ENCODE measurements around the gene AHCYL1.

Gene AHCYL1

DNA sequence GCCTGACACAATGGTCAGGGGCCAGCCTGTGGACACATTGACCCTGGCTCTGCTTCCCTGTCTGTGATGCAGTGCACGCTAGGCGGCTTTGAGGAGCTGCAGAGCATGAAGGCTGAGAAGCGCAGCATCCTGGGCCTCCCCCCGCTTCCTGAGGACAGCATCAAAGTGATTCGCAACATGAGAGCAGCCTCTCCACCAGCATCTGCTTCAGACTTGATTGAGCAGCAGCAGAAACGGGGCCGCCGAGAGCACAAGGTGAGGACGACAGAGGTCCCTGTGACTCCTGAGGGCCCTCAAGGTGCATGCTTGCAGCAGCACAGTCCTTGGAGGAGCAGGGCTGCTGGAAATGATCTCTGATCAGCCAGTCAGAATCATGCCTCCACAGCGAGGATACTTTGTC lies 58.5 kb downstream of the AHCYL1 start:
- DNase-seq, result no peak

GRCh38 chr1:110047463-110047862 lies 62.9 kb downstream of the AHCYL1 start:
- DNase-seq, result no peak

GRCh38 chr1:110048240-110048639 lies 63.7 kb downstream of the AHCYL1 start:
- no peak for DNase-seq

- DNase-seq, result no peak
Measured at GRCh38 chr1:110048923-110049601, 64.5 kb downstream of the AHCYL1 start.

GRCh38 chr1:110049801-110050601 lies 65.4 kb downstream of the AHCYL1 start:
- DNase-seq, result no peak

- no peak for DNase-seq
Measured at GRCh38 chr1:110050602-110051261, 66.2 kb downstream of the AHCYL1 start.

GRCh38 chr1:110051262-110051648 lies 66.7 kb downstream of the AHCYL1 start:
- DNase-seq, result no peak

GRCh38 chr1:110053552-110054428 lies 69.2 kb downstream of the AHCYL1 start:
- DNase-seq, result peak; percentile 36

DNA sequence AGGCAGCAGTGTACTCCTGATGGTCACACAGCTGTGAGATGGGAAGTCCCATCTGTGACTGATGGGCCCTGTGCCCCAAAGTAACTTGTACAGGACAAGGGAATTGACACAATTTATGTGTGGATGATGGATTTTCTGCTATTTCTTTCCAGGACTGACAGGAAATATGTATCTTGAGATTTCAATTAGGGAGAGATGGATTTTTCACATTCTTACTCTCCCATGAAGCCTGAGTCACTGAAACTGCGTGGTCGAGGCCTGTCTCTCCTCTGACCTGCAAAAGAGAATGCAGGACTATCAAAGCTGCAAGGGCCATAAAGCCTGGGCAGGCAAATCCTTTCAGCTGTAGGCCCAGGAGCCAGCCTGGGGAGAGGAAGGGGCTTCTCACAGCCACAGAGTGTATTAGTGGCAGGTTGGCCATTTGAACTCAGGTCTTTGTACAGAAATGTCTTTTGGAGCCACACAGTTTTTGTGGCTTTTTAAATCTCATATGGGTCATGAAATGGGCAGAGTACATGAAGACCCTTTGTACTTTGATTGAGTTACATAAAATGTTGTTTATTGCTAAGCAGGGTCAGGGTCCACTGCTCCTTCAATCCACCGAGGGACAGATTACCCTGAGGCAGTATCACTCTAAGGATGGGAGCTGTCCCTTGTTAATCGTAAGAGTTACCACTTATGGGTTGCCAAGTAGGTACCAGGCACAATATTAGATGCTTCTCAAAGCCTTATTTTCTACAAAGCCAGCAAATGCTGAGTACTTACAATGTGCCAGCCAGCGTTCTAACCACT lies 71.1 kb downstream of the AHCYL1 start:
- no peak for DNase-seq

DNA sequence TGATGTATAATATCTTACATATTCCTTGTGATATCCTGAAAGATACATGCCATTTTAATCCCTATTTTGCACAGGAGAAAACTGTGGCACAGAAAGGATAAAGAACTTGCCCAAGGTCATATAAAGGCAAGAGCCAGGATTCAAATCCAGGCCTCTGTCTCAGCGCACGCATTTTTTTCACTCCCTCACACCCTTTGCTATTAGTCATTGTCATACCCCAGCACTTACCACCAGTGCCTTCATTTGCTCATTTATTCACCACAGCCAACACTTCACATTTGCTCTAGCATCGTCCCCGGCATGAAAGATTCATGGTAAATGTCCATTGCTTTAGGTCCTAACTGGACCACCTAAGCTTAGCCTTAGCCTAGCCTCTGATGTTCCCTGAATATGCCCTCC lies 71.7 kb downstream of the AHCYL1 start:
- no peak for DNase-seq

- DNase-seq, result no peak
Measured at GRCh38 chr1:110056776-110057175, 72.2 kb downstream of the AHCYL1 start.

DNA sequence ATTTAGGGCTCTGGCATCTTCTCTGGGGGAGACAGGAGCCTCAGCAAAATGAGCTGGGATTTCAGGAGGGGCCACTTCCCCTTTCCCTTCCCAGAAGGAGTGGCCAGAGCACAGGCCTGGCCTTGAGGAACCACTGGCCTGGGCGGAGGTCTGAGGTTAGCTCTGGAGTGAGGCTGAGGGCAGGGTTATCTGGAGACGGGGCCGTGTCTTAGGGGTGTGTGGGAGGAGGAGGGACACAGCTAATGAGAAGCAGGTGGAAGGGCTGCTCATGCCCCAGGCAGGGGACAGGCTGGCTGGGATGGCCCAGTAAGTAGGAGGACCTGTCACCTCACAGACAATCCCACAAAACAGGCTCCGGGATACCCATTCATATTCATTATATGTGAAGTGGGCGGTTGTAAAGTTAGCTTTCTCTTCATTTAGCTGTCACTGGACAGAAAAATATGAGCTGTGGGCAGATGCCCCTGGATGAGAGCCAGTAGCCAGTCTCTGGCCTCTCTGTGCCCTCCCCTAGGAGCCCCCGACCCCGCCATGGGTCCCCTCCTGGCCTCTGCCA lies 73.5 kb downstream of the AHCYL1 start:
- DNase-seq, result no peak

- no peak for DNase-seq
Measured at GRCh38 chr1:110058591-110058990, 74.0 kb downstream of the AHCYL1 start.

DNA sequence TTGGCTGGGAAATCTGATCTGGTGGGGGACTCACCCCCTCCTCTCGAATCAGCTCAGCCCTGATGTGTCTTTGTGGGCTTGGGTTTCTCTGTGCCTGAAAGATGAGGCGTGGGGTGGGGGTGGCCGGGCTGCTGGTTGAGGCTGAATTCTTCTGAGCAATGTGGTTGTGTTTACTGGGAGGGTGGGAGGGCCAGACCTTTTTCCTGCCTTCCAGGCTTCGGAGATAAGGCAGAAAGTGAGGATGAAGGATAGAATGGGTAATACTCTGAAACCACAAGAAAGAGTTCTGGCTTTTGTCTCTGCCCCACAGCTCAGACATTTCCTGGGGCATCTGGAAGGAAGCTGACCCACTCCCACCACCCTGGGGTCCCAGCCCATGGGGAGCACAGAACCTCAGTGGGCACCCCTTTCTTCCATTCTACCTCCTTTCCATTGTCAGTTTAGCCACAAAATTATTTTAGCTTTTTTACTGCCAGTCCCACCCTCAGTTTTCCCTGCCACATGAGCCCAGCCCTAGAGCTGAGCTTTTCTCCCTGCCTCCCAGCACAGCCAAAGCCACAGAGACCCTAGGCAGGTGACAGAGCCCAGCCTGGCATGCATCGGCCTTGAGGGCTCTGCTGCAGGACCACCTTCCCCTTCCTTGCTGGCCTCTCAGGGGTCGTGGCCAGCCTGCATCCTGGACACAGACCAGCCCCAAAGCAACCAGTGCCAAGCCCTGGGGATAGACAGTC lies 74.7 kb downstream of the AHCYL1 start:
- no peak for DNase-seq

- DNase-seq, result peak; percentile 41
Measured at GRCh38 chr1:110060034-110060661, 75.6 kb downstream of the AHCYL1 start.

DNA sequence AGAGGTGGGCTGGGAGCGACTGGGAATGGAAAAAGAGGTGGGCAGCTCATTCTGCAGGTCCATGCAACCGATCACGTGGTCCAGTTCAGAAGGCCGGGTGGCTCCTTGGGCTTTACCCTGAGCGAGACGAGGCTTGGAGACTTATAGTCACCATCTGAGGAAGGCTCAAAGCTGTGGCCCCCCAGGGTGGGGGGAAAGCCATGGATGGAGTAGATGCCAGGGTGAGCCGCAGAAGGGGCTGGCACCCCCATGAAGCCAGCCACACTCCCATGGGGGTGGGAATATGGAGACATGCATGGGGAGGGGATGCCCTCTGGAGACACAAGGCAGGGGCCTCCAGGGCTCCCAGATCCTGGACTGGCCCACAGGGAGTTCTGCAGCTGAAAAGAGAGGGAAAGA lies 76.1 kb downstream of the AHCYL1 start:
- DNase-seq, result no peak

DNA sequence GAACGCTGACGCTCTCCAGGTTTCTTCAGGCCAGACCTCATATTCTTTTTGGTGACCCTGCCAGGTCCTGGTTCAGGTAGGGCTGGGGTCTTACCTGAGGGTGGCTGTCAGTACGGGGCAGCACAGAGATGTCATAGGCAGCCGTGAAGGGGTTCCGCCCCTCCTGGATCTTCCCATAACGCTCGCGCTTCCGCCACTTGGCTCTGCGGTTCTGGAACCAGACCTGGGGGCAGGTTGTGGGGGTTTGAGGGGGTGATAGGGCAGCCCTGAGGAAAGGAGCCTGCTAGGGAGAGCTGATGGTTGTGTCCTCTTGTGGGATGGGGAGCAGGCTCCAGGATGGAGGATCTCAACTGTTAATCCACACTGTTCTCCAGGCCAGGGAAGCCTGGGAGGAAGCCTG lies 76.8 kb downstream of the AHCYL1 start:
- DNase-seq, result no peak

- DNase-seq, result no peak
Measured at GRCh38 chr1:110062612-110063011, 78.0 kb downstream of the AHCYL1 start.

DNA sequence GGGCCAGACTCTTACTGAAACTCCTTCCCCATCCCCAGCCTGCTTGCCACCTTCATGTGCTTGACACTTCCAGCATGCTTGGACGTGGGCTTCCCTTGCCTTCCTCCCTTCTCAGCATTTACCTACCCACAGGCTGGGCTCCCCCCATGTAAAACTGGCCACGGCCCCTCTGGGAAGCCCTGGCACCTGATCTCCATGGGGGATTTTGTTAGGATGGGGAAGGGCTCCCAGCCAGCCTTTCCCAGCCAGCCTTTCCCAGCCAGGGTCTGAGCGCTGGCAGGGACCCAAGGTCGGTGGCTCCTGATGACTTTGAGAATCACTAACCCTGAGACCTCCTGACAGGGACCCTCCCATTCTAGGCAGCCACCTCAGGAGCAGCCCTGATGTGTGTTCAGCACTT lies 79.2 kb downstream of the AHCYL1 start:
- DNase-seq, result no peak

- DNase-seq, result no peak
Measured at GRCh38 chr1:110064576-110065337, 80.2 kb downstream of the AHCYL1 start.

Data from NCI-H1694 (cell line).